Natural killer cell (primary cell): ENCODE results near the gene ATF5. TPM values are rescaled to one million over a fixed set of nuclear protein-coding genes. Genes with fewer than 3 reads are reported as not detected.

Experiments used
- ATAC-seq, 3 donors: fragments of 150-1000 bp in 2 of 3; fragments of 200-7000 bp in 1 of 3; cut with Tn5 transposase; 1 replicate in 1 of 3; 2 replicates in 2 of 3; pipeline ENCODE4 v1.10.0; 2021; ENCODE audit warnings: mild to moderate bottlenecking in 2 of 3, moderate library complexity in 2 of 3
- DNase-seq, 2 donors: peaks; one replicate each; pipeline versions ENCODE4 v3.0.0 to v3.0.0-alpha.2; 2013 to 2021; ENCODE audit warnings: mixed read lengths in 1 of 2
- H3K27ac ChIP-seq: one replicate; pipeline ENCODE4 v1.5.1; 2013; ENCODE audit warnings: mild to moderate bottlenecking, low read length
- H3K27me3 ChIP-seq: one replicate; pipeline ENCODE4 v1.6.1; 2013; ENCODE audit warnings: low read length; ENCODE audit not compliant: control insufficient read depth, insufficient read depth
- H3K36me3 ChIP-seq: one replicate; pipeline ENCODE4 v1.6.1; 2013; ENCODE audit warnings: low read length; ENCODE audit not compliant: control insufficient read depth, insufficient read depth
- H3K4me1 ChIP-seq: one replicate; pipeline ENCODE4 v1.6.1; 2013; ENCODE audit warnings: low read length; ENCODE audit not compliant: control insufficient read depth, insufficient read depth
- H3K4me3 ChIP-seq: one replicate; pipeline ENCODE4 v1.5.1; 2013; ENCODE audit warnings: low read length
- H3K9me3 ChIP-seq: one replicate; pipeline ENCODE4 v1.6.1; 2013; ENCODE audit warnings: low read length; ENCODE audit not compliant: control insufficient read depth, insufficient read depth
- H3K27ac Mint-ChIP-seq, 2 donors: one replicate each; pipeline ENCODE4 v1.8.0; 2022; ENCODE audit warnings: mild to moderate bottlenecking in 2 of 2, mixed read lengths in 2 of 2, moderate library complexity in 1 of 2
- H3K27me3 Mint-ChIP-seq, 2 donors: one replicate each; pipeline ENCODE4 v1.8.0; 2022; ENCODE audit warnings: low read depth in 2 of 2, mixed read lengths in 2 of 2
- H3K36me3 Mint-ChIP-seq: one replicate; pipeline ENCODE4 v1.8.0; 2022; ENCODE audit warnings: mixed read lengths
- H3K4me1 Mint-ChIP-seq, 2 donors: one replicate each; pipeline ENCODE4 v1.8.0; 2022; ENCODE audit warnings: mixed read lengths in 2 of 2
- H3K4me3 Mint-ChIP-seq: one replicate; pipeline ENCODE4 v1.8.0; 2022; ENCODE audit warnings: mild to moderate bottlenecking, moderate library complexity, mixed read lengths
- H3K9me3 Mint-ChIP-seq, 2 donors: one replicate each; pipeline ENCODE4 v1.8.0; 2022; ENCODE audit warnings: mixed read lengths in 2 of 2
- CTCF ChIP-seq: fragments of 200-600 bp; IDR thresholded peaks from one replicate; pipeline ENCODE4 v1.8.0; 2022; ENCODE audit warnings: antibody characterized with exemption
- WGBS: methylation state at CpG from one replicate; pipeline ENCODE4 v1.1.7; 2013; ENCODE audit warnings: missing lambda C conversion rate; ENCODE audit not compliant: insufficient coverage; 5-methylcytosine and 5-hydroxymethylcytosine counted together
- intact Hi-C: fragments of 100-400 bp; cut with micrococcal nuclease; formaldehyde crosslinking; loops from one replicate; pipeline ENCODE4 v1.14.2; 2022
- total RNA-seq, 4 donors: library from RNA; stranded (reverse); fragments of 120-200 nt in 1 of 4; gene quantifications; one replicate each; pipeline versions ENCODE4 v1.2.3 to v1.2.4, GENCODE V29; 2013 to 2022

The ATF5 gene
- total RNA-seq, 3 donors from 2014 or later (not counting 1 experiment from before 2014, with no cell fraction given), result 11.7 to 15.4 (median 14.2) TPM

- H3K27ac Mint-ChIP-seq, result peak overlapping the region in 1 of 2 donors; percentile 97
- TF ChIP-seq CTCF, result no peak
- H3K4me3 Mint-ChIP-seq, result peak overlapping the region; percentile 47
- H3K36me3 ChIP-seq, result no peaks in the 10 kb centered on the region
- H3K4me1 Mint-ChIP-seq, result peaks cover 16 to 26% of the 10 kb centered on the region in 2 donors
- no peaks in the 10 kb centered on the region for H3K9me3 ChIP-seq
- no peaks in the 10 kb centered on the region for H3K27me3 Mint-ChIP-seq
- H3K4me1 ChIP-seq, result peaks cover 45% of the 10 kb centered on the region
- no peak overlapping the region for H3K27ac ChIP-seq
- H3K9me3 Mint-ChIP-seq, result no peaks in the 10 kb centered on the region
- DNase-seq (no peak), ATAC-seq (no peak)
- intact Hi-C loops, result no loop called here
- no peak overlapping the region for H3K4me3 ChIP-seq
- no peaks in the 10 kb centered on the region for H3K27me3 ChIP-seq
- no peaks in the 10 kb centered on the region for H3K36me3 Mint-ChIP-seq
- WGBS, result no CpG with 5 or more reads among the region's 1 CpG
Measured at GRCh38 chr19:49892716-49893115, 36.3 kb upstream of the ATF5 start.

- Mint-ChIP-seq H3K4me3 (no peak overlapping the region), H3K4me1 (peaks cover 19 to 29% of the 10 kb centered on the region in 2 donors)
- WGBS, result 87% methylated on average over 18 of the region's 18 CpGs
Measured at GRCh38 chr19:49894011-49894664, 34.9 kb upstream of the ATF5 start.

GRCh38 chr19:49894879-49895565 is 34.0 kb upstream of the ATF5 start:
- Mint-ChIP-seq H3K4me1 (peaks cover 19 to 23% of the 10 kb centered on the region in 2 donors), H3K36me3 (no peaks in the 10 kb centered on the region), H3K27me3 (no peaks in the 10 kb centered on the region), H3K9me3 (no peaks in the 10 kb centered on the region), H3K4me3 (no peak overlapping the region), H3K27ac (peak overlapping the region in 1 of 2 donors; percentile 97)
- H3K36me3 ChIP-seq, result no peaks in the 10 kb centered on the region
- DNase-seq (peak in 1 of 2 donors; percentile 58), ATAC-seq (no peak)
- no peak for TF ChIP-seq CTCF
- 84% methylated on average over 15 of the region's 17 CpGs for WGBS
- peak overlapping the region; percentile 96 for H3K27ac ChIP-seq
- H3K9me3 ChIP-seq, result no peaks in the 10 kb centered on the region
- intact Hi-C loops, result no loop called here
- H3K4me1 ChIP-seq, result peaks cover 49% of the 10 kb centered on the region
- no peaks in the 10 kb centered on the region for H3K27me3 ChIP-seq
- H3K4me3 ChIP-seq, result no peak overlapping the region

More at GRCh38 chr19:49894011-49894664, 34.9 kb upstream of the ATF5 start:
- intact Hi-C loops, result no loop called here
- no peak for DNase-seq
- Histone ChIP-seq H3K27ac (no peak overlapping the region), H3K4me3 (no peak overlapping the region), H3K4me1 (peaks cover 55% of the 10 kb centered on the region), H3K9me3 (no peaks in the 10 kb centered on the region), H3K36me3 (no peaks in the 10 kb centered on the region), H3K27me3 (no peaks in the 10 kb centered on the region)
- Mint-ChIP-seq H3K36me3 (no peaks in the 10 kb centered on the region), H3K9me3 (no peaks in the 10 kb centered on the region), H3K27ac (peak overlapping the region in 1 of 2 donors; percentile 97), H3K27me3 (no peaks in the 10 kb centered on the region)
- no peak for TF ChIP-seq CTCF
- no peak for ATAC-seq
